Upper lobe of left lung (tissue), 4 donors: ENCODE results near the gene AMTN.

Experiments
- CTCF ChIP-seq, 6 experiments: fragments of 450-650 bp in 4 of 6; fragments of 200-600 bp in 2 of 6; sonication (generic) in 2 of 6; IDR thresholded peaks; one replicate each; pipeline ENCODE4 v1.5.1; 2016 to 2019; ENCODE audit warnings: antibody characterized with exemption in 6 of 6
- POLR2A ChIP-seq, 4 donors: fragments of 450-650 bp; IDR thresholded peaks; one replicate each; pipeline ENCODE4 v1.5.1; 2016 to 2017; ENCODE audit warnings: antibody characterized with exemption in 4 of 4, mild to moderate bottlenecking in 2 of 4

DNA sequence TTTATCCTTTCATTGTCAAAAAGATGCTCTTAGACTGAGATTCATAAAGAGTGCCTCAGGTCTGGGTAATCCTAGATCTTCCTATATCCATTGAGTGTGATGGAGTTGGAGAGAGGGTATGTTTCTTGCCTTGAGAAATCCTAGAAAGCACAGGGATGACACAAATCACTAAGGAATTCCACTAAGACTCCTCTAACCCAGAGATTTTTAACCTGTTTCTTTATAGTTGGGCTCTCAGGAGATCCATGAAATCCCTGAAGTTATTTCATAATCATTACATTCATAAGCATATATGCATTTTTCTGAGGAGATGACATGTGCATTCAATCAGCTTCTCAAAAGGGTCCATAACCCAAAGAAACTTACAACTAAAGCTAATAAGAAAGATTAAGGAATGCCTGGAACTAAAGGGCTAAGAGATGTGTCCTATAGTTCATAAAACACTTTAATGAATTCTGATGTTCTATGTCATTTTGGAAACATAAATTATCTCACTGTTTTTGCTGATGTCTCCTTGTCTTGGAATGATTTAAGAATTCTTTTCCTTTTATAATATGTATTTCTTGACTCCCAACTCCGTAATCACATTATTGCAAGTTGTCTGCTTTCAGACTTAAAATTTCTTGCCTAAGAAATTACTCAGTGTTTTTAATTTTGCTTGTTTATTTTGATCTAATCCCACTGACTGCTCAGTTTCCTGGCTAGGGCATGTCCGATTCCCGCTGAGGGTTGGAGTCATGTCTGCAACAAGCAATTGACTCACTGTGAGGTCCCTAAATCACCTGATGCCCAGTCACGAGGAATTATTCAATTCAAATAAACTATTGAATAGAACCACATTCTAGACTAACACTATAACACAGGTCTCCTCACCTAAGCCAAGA lies 2.8 kb upstream of the AMTN start:
- TF ChIP-seq CTCF (IDR thresholded peaks at IDR 0.05) = no peak
- no peak for TF ChIP-seq POLR2A (IDR thresholded peaks at IDR 0.05)
